IMR-90 (cell line): ENCODE results near the gene PPFIA1.
"Not testable (repeated sequence)": the region's sequence is repeated elsewhere in the genome, so short reads cannot be mapped to it uniquely, and the experiment has no call there.

Experiments
- BHLHE40 ChIP-seq: fragments of 150-350 bp; IDR thresholded peaks from 2 replicates; pipeline ENCODE4 v1.6.1; 2016; ENCODE audit warnings: mild to moderate bottlenecking, low read depth, low read length
- CEBPB ChIP-seq: IDR thresholded peaks from 2 replicates; pipeline ENCODE4 v1.6.1; 2012; ENCODE audit warnings: low read depth, low read length, improper control_type of control experiment
- CHD1 ChIP-seq: IDR thresholded peaks from 2 replicates; pipeline ENCODE4 v1.6.1; 2012; ENCODE audit warnings: low read depth, low read length, improper control_type of control experiment
- CTCF ChIP-seq: conservative IDR thresholded peaks from 2 replicates; pipeline ENCODE4 v1.5.1; 2012; ENCODE audit warnings: mild to moderate bottlenecking, low read depth, low read length, improper control_type of control experiment
- ELK1 ChIP-seq: fragments of 150-350 bp; IDR thresholded peaks from 2 replicates; pipeline ENCODE4 v1.6.1; 2016; ENCODE audit warnings: low read depth, mild to moderate bottlenecking, low read length, moderate library complexity, borderline replicate concordance
- MAFK ChIP-seq: IDR thresholded peaks from 2 replicates; pipeline ENCODE4 v1.6.1; 2012; ENCODE audit warnings: low read depth, low read length, improper control_type of control experiment
- MXI1 ChIP-seq: IDR thresholded peaks from 2 replicates; pipeline ENCODE4 v1.6.1; 2012; ENCODE audit warnings: low read depth, mild to moderate bottlenecking, low read length, moderate library complexity, borderline replicate concordance
- POLR2A ChIP-seq: IDR thresholded peaks from 2 replicates; pipeline ENCODE4 v1.6.1; 2012; ENCODE audit warnings: mild to moderate bottlenecking, low read depth, low read length
- RAD21 ChIP-seq: IDR thresholded peaks from 2 replicates; pipeline ENCODE4 v1.6.1; 2012; ENCODE audit warnings: low read length, improper control_type of control experiment
- RCOR1 ChIP-seq: IDR thresholded peaks from 2 replicates; pipeline ENCODE4 v1.6.1; 2012; ENCODE audit warnings: mild to moderate bottlenecking, low read length, improper control_type of control experiment; ENCODE audit not compliant: insufficient replicate concordance
- RFX5 ChIP-seq: IDR thresholded peaks from 2 replicates; pipeline ENCODE4 v1.8.0; 2012; ENCODE audit warnings: low read depth, mild to moderate bottlenecking, low read length, moderate library complexity
- SMC3 ChIP-seq: fragments of 150-350 bp; IDR thresholded peaks from 2 replicates; pipeline ENCODE4 v1.6.1; 2016; ENCODE audit warnings: low read depth, mild to moderate bottlenecking, antibody characterized with exemption, low read length, moderate library complexity

GRCh38 chr11:70390882-70391281, 120.4 kb downstream of the PPFIA1 start:
- TF ChIP-seq RCOR1, CTCF, POLR2A, SMC3, BHLHE40, RAD21, MXI1, MAFK, CEBPB, RFX5, CHD1, ELK1: not testable (repeated sequence)
